HG03103 (cell line): Measurements from ENCODE around the gene SNORC.

ENCODE experiments used
- ATAC-seq: cut with Tn5 transposase; IDR thresholded peaks from one replicate; pipeline ENCODE4 v1.9.1; 2021; ENCODE audit warnings: low read depth; ENCODE audit not compliant: unreplicated experiment

The SNORC gene

GRCh38 chr2:232920055-232920454 lies 50.0 kb downstream of the SNORC start:
- ATAC-seq = no peak

- no peak for ATAC-seq
Observed at GRCh38 chr2:232920760-232921159, 50.7 kb downstream of the SNORC start.

DNA sequence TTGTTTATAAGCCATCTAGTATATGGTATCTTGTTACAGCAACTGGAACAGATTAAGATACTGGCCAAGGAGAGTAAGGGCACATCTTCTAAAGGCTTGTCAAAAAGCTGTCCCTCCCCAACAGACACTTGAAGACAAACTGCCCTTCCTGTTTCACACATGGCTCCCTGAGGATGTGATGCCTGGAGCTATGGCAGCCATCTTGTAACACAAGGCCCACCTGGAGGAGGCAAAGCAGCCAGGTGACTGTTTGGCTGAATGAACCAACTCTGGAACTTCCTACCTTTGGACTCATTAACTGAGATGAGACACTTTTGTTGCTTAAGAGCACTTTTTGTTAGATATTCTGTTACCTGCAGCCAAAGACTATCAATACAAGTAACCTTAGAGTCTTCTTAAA lies 54.4 kb downstream of the SNORC start:
- no peak for ATAC-seq

DNA sequence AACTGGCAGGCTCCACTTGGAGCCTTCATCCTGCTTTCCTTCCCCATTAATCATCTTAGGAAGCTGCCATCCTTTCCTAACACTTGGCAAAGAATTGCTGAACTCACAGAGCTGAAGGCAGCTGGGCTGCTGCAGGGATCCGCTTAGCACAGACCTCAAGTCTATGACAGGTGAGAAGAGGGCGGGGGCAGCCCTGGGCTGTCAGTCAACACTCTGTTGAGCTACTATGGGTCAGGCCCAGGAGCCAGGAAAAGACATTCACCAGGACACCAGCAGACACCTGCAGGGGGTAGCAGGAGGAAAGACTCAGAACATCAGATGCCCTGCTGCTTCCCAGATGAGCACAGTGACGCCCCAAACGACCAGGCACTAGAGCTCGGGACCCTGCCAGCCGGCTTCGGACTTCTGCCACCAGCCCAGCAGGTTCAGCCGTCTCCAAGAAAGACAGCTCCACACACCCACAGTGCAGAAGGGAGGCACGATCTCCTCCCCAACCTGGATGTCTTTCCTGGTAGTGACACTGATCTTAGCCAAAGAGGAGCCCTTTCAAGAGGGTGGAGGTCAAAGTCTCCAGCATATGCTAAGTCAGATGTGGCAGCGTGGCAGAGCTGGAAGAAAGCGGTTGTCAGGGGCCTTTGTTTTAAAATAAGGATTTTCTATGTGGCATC lies 55.2 kb downstream of the SNORC start:
- no peak for ATAC-seq

DNA sequence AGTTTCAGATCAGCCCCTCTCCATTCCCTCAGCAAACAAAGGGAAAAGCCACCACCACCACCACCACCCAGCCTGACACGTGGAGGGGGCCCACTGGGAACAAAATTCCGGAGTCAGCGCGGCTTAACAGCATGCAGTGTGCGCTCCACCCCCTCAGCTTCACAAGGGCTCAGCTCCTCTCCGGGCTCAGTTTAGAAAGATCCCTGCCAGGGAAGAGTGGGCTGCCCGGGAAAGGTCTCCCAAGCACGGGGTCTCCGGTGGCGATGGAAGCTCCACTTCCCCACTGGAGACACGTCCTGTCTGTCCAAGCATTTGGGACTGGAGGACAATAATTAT lies 55.7 kb downstream of the SNORC start:
- ATAC-seq = no peak

- ATAC-seq = no peak
Observed at GRCh38 chr2:232926431-232926939, 56.4 kb downstream of the SNORC start.

DNA sequence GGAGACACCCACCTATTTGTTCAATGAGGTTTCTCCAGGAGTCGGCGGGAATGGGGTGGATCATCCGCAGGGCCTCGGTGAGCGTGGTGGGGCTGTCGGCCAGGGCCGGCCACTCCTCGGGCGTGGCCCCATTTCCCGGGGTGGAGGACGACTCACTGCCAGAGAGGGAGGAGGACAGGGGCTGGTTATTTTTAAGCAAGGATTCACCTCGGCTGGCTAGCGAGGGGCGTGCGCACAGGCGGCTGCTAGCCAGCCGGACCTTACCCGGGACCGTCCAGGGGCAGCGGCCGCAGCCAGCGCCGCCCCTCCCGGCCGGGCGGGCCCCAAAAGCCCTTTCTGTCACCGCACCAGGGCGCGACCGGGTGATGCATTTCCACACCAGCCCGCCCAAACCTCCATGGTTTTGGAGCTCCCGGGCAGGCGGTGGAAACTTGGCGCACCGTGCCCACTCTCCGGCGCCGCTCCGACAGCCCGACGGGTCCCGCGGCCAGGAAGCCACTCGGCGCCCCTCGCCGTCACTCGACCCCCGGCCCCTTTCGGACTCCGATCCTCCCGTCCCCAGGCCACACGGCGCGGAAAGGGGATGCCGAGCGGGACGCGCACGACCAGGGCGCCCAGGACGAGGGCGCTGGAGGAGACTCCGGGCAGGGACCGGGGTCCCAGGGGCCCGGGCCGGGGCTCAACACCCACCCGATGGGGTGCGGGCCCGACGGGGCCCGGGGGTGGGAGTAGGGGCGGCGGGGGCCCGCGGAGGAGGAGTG lies 57.1 kb downstream of the SNORC start:
- ATAC-seq = no peak

GRCh38 chr2:232927793-232928550 lies 57.9 kb downstream of the SNORC start:
- ATAC-seq = no peak
